ENCODE data around the gene NCAM1.

The NCAM1 gene

DNA sequence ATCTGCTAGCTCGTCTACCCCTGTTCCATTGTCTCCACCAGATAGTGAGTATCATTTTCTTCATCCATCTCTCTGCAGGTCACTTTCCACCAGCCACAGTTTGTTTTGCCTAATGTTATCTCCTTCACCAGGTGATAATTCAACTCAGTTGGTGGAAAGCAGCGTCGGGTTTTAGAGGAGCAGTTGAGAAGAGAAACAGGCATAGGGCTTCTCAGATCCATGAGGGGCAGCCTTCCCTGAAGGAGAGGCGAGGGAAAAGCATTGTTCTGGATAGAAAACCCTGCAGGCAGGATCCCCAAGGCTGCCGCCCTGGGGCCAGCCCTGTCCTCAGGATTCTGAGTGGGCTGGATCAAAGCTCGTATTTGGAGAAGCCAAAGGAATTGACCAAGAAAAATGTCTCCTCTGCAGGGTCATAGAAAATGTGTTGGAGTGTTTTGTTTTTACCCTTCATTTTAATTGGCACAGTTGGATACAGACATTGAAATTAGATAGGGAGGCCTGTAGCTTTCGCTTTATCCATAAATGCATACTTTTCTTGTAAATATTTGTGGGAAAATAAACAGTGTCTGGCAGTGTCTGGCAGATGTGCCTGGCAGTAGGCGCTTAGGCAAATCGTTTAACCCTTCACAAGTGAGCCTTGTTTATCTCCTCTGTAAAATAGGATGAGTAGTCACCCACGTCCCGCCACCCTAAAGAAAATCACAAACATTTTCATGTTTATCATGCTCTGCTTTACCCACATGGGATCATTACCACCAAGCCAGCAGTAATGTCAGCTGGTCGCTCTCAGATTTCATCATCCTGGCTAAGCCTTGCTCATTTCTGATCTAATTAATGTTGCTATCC is 279.8 kb downstream of the NCAM1 start:
- ChIA-PET CTCF (no interaction called here), POLR2A (no interaction called here)
- no peak for DNase-seq (ENCODE audit: extremely low spot score)
- no peak for TF ChIP-seq CTCF (IDR thresholded peaks at IDR 0.05; ENCODE audit: control extremely low read depth, extremely low read depth, low read depth, missing control alignments)

DNA sequence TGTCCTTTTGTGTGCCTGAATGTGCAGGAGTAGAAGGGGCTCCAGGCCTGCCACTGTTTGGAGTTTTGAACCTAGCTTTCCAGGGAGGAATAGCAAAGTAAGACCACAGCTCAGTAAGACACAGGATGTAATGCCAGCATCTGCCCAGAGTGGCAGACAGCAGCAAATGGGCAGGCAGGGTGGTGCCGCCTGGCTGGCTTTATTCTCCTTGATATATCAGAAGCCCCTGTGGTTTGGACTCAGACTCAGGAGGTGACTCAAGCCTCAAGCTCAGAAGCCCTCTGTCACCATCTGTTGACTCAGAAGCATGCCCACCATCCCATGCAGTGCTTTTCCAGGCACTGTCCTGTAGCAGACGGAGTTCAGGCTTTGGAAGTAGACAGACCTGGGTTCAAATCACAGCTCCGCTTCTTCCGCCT is 280.4 kb downstream of the NCAM1 start:
- ChIA-PET POLR2A (no interaction called here), CTCF (no interaction called here)
- no peak for TF ChIP-seq CTCF (IDR thresholded peaks at IDR 0.05; ENCODE audit: control extremely low read depth, extremely low read depth, low read depth, missing control alignments)
- no peak for DNase-seq (ENCODE audit: extremely low spot score)

DNA sequence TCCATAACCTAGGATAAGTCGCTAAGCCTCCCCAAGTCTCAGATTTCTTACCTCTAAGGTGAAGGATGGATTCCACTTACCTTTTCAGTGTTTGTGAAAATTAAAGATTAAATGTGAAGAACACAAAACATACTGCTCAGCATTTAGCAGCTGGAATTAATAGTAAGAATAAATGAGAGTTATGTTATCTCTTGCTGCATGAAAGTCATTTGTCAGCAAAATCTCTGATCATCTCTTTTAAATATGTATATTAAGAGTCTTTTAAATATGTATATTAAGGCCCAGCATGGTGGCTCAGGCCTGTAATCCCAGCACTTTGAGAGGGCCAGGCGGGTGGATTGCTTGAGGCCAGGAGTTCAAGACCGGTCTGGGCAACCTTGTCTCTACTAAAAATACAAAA is 280.8 kb downstream of the NCAM1 start:
- CTCF ChIA-PET = no interaction called here

DNA sequence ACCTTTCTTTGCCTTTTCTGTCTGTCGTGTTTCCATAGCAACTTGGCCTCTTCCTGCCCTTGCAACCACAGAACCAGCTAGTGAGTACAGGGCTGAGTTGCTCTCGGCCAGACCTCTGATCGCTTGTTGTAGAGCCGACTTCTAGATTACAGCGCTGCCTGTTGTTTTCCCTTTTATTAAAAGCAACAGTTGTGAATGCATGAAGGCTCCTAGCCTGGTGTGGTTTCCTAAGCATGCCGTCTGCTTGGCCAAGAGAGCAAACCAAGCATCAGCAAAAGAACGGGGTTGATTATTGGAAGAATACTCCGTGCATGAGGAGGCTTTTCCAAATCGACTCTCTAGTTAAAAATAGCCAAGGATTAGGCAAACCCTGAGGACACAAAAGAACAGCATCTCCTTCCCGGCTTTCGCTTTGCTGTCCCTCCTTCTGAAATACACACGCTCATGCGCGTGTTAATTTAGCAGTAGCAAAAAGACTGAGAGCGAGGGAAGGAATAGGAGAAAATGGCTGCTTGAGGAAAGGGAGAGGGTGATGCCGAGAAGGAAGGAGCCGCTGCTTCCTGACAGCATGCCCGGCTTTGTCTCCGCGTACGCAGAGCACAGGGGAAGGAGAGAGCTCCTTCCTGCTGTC is 281.7 kb downstream of the NCAM1 start:
- no peak for TF ChIP-seq CTCF (IDR thresholded peaks at IDR 0.05; ENCODE audit: control extremely low read depth, extremely low read depth, low read depth, missing control alignments)
- no peak for DNase-seq (ENCODE audit: extremely low spot score)
- POLR2A ChIA-PET = no interaction called here
- CTCF ChIA-PET = no interaction called here

More for the DNA sequence above, 280.8 kb downstream of the NCAM1 start:
- POLR2A ChIA-PET = no interaction called here
- DNase-seq (ENCODE audit: extremely low spot score) = no peak
- no peak for TF ChIP-seq CTCF (IDR thresholded peaks at IDR 0.05; ENCODE audit: control extremely low read depth, extremely low read depth, low read depth, missing control alignments)

- TF ChIP-seq CTCF (IDR thresholded peaks at IDR 0.05; ENCODE audit: control extremely low read depth, extremely low read depth, low read depth, missing control alignments) = no peak
- ChIA-PET POLR2A (no interaction called here), CTCF (no interaction called here)
- no peak for DNase-seq (ENCODE audit: extremely low spot score)
Measured at GRCh38 chr11:113243696-113244095, 282.5 kb downstream of the NCAM1 start.

DNA sequence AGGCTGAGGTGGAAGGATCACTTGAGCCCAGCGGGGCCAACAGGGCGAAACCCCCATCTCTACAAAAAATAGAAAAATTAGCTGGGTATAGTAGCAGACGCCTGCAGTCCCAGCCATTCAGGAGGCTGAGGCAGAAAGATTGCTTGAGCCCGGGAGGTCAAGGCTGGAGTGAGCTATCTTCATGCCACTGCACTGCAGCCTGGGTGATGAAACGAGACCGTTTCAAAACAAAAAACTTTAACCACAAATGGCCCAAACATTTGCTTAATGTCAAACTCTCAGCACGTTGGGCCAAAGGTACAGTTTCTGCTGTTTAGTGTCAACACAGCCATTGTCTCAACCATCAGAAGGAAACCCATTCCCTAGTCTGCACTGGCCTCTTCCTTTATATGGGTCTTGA is 284.0 kb downstream of the NCAM1 start:
- ChIA-PET POLR2A (no interaction called here), CTCF (no interaction called here)
- DNase-seq (ENCODE audit: extremely low spot score) = no peak
- TF ChIP-seq CTCF (IDR thresholded peaks at IDR 0.05; ENCODE audit: control extremely low read depth, extremely low read depth, low read depth, missing control alignments) = no peak

Data from GM10248 (cell line).